ENCODE measurements around the gene TCERG1L.
"Not testable (repeated sequence)": the region's sequence is repeated elsewhere in the genome, so short reads cannot be mapped to it uniquely, and the experiment has no call there.

TCERG1L gene

DNA sequence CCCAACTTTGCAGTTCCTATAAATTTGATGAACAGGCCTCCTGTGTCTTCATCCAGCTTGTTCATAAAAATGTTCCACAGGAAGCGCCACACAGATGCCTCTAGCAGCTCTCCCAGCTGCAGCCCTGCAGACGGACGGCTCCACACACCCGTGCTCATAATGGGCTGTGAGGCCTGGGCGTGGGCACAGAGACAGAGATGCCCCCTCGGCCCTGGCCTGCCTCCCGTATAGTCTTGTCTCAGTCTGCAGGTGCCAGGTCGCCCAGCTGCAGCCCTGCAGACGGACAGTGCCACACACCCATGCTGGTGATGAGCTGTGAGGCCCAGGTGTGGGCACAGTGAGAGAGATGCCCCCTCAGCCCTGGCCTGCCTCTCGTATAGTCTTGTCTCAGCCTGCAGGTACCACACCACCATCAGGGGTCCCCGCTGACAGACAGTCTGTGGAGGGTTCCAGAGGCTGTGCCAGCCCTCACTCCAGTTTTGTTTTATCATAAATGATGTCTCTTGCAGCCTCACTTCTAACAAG is 189.9 kb downstream of the TCERG1L start:
- DNase-seq (ENCODE audit: low read depth), result no peak

DNA sequence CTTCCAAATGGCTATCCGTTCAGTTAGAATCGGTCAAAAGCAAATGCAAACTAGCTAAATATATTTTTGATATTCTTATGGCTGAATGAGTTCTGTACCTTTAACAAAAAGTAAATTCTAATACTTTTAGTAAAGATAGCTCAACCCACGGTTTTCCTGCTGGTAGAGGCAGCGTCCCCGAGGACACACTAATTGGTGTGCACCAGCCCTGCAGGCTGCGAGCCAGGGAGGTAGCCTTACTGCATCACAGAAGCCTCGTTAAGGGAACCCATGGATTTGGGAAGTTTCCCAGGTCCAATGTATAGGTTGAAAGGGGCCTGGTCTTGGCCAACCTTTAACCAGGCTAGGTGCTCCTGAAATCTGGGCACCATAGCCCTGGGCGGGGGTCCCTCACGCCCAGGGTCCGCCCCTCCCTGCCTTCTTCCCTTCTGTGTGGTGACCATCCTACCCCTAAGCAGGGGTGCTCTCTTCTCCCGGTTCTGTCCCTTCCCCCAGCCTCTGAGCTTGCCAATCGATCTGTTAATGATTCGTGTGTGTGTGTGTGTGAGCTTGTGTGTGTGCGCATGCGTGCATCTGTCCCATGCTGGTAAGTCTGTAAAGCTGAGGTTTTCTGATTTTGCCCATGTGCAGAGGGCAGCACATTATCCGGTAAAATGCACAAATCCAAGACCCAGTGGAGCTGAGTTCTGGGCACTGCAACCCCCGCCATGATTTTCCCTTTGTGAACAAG is 191.7 kb downstream of the TCERG1L start:
- DNase-seq (ENCODE audit: low read depth), result no peak

DNA sequence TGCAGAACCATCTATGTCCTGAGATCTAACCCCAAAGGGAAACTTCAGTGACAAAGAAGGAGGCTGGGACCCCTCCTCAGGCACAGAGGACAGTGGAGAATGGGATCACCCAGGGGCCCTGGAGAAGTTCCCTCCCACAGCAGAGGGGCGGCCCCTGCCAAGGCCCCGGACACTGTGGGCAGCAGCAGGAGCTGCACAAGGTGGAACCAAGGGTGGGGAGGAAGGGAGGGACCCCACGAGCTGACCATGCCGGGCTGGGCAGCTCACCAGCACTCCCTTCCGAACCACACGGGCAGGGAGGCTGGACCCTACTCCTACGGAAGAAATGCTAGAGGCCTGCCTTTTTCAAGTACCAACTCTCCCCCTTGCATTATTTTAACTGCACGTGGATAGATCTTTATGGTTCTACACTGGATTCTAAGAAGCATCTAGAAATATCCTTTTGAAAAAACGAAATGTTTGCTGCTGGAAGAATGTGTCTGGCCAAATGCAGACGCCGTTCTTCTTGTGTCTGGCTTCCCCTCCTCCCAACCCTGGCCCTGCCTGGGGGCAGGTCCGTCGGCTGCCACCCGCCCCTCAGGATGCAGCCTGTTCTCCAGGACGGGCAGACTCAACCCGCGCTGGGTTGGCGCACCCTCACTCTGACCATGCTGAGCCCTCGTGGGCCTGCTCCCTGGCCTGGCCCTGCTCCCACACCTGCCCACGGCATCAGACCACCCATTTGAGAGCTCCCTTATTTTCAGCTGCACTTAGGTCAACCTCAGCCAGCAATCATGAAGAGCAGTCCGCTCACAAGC is 193.9 kb downstream of the TCERG1L start:
- no peak for DNase-seq (ENCODE audit: low read depth)

DNA sequence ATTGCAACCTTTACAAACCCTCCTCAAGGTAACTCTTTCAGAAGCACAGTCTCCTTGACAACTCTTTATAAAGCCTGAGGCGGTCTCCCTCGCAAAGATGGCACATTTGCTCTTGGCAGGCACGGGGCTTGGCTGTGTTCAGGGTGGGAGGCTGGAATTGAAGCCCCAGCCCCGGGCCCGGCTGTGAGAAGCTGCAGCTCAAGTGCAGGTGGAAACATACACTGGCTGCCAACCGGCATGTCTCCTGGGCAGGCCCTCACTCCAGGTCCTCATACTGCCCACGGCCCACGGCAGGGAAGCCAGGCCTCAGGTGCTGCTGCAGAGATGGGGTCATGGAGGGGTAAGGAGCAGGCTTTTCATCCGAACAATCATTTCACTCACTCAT is 194.5 kb downstream of the TCERG1L start:
- DNase-seq (ENCODE audit: low read depth), result no peak

DNA sequence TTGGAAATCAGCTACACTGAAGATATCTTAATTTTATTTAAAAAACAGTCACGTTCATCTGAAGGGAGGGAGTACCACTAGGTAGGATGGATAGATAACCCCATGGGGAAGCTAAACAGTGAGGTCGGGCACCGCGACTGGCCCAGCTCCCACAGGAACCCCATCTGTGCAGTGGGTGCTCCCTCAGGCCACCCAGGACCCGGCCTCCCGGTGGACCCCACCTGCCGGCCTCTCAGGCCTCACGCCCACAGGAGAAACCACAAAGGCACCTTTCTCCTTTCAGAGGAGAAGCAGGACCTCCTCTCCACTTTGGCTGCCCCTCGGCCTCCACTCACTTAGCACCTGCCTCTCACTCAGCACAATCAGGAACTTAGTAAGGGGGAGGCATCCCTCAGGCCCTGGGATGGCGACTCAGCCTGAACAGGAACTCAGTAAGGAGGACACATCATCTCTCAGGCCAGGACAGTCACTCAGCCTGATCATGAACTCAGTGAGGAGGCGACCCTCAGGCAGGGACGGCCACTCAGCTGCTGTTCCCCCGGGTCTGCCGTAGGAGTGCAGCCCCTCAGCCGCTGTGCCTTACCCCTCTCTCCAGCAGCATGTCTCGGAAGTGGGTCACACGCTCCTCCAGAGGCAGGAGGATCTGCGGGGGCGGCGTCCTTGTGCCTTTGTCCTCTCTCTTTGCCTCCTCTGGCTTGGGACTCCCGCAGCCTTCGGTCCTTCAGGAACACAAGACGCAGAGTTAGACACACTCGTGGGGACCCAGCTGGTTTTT is 195.1 kb downstream of the TCERG1L start:
- no peak for DNase-seq (ENCODE audit: low read depth)

DNA sequence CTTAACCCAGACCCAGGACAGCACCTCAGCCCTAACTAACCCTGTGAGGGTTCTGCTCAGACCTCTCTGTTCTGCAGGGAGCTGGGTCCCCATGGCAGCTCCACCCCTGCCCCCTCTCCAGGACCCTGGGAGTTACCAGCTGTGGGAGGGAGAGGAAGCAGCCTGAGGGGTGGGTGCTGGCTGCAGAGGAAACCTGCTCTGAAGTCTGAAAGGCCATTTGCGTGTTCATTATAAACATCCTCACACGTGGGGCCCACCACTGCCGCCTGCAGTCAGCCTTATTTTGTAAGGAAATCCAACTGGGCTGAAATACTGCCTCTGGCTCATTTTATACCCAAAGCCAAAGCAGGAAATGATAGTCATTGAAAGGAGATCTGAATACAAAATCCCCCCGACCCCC is 195.7 kb downstream of the TCERG1L start:
- DNase-seq (ENCODE audit: low read depth), result no peak

DNA sequence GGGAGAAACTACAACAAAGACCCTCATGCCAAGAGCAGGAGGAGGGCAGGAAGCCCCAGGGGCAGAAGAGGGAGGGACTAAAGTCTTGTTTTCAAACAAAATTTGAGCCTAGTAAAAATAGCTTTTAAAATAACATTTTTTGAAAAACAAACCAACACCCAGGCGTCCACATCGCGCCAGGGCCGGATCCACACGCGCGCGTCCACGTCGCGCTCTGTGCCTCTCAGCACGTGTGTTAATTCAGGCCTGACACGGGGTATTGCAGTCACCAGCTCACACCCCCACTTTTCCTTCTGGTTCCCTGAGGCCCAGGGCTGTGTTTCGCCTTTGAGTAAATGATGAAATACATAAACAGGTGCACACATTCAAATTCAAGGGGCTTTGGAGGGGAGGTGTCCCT is 196.2 kb downstream of the TCERG1L start:
- DNase-seq (ENCODE audit: low read depth), result no peak

DNA sequence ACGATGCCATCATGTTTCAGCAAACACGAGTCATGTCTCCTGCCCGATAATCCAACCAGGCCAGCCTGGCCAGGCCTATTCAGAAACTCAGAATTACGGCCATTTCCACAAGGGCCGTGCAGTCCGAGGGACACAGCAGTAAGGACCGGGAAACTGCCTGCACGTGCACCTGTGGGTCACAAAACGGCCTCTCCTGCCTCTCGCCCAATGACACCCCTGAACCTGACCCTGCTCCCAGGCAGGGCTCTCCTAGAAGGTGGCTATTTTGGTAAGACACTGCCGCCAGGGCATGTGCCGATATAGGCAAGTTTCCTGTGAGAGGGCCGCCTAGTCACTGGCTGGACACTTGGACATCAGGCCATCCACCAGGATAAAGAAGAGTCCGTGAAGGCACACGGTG is 196.7 kb downstream of the TCERG1L start:
- DNase-seq (ENCODE audit: low read depth), result no peak

DNA sequence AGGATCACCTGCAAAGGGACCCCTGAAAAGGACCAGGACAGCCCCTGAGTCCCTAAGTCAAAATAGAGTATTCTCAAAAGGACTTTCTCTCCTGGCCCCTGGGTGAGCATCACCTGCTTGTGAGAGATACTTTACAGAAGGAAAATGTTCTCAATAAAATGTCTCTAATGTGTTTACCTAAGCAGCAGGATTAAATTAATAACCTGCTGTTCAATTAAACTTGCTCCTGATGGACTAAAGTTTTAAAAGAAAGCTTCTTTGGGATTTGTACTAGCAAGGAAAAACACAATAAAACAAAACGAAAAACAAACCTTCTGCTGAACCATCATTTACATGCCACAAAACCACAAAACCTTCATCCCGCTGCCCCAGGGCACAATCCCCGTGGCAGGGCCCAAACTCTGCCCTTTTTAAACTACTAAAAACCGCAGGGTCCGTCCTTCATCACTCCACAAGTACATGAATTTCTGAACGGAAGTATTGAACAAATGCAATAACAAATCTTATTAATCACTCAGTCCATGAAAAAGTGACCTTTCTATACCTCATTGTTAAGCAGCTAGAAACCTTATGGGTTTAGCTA is 197.7 kb downstream of the TCERG1L start:
- no peak for DNase-seq (ENCODE audit: low read depth)

DNA sequence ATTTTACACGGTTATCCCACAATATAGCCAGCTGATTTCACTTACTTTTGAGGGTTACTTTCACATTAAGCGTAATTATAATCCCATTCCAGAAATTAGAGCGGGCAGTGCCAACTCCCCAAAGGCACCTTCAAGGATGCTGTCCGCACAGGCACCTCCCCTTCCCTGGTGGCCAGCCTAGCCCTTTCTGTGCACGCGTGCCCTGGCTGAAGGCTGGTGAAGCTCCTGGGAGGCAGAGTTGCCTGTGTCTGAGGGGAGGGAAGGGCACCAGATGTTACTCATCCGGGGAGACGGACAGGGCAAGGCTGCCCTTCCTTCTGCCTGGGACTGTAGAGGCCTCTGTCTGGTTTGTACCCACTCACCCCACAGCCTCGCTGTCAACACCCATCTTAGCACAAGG is 198.4 kb downstream of the TCERG1L start:
- DNase-seq (ENCODE audit: low read depth), result no peak

DNA sequence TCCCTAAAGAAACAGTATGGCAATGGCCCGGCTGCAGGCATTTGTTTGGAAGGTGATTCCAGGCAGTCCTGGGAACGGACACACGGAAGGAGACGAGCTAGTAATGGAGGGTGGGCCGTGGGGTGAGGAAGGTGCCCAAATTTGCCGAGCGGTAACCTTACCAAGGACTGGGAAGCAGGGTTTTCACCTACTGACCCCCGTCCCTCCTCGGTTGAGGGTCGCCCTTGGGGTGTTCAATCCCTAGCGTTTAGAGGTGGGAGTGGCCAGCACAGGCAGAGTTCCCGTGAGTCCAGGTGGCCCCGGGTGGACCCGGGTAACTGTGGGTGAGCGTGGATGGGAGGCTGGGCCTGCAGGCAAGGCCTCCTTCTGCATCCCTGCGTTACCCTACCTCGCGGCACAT is 198.8 kb downstream of the TCERG1L start:
- DNase-seq (ENCODE audit: low read depth), result no peak

DNA sequence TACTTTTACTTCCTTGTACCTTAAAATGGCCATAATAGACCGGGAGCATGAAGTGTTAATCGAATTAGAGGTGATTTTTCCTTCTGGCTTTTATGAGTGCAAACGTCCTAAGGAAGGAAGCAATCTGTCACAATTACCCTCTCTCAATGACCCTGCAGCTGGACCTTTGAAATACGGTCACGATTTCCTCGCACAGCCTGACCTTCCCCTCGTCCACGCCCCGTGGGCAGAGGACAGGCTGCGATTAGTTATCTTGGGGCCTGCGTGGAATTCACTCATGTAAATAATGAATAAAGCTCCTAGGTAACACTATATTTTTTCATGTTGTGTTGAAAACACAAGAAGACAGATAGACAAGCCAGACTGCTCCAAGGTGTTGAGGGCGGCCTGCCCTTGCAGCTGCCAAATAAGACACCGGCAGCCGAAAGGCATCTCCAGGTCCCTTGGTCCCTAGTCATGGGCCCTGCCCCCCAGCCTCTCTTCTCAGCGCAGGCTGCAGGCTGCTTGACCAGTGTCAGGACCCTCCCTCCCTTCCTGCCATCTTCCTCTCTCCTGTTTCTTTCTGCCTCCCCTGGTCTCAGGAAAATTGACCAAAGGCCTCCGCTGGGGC is 199.9 kb downstream of the TCERG1L start:
- no peak for DNase-seq (ENCODE audit: low read depth)

DNA sequence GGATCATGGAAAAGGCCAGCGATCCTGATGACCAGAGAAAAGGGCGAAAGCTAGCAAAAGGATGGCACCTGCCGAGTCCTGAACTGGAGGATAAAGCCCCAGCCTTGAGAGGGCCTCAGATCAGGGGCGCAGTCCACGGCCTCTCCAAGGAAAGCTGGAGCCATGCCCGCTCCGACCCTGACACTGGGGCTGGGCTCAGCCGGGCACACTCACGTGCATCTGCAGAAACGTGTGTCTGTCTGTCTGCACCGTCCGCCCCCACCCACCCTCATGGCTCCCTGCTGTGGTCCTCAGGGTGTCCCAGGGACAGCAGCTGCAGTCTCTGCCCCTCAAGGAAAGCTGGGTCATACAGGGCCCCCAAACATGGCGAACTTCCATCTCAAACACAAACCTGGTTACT is 200.5 kb downstream of the TCERG1L start:
- no peak for DNase-seq (ENCODE audit: low read depth)

DNA sequence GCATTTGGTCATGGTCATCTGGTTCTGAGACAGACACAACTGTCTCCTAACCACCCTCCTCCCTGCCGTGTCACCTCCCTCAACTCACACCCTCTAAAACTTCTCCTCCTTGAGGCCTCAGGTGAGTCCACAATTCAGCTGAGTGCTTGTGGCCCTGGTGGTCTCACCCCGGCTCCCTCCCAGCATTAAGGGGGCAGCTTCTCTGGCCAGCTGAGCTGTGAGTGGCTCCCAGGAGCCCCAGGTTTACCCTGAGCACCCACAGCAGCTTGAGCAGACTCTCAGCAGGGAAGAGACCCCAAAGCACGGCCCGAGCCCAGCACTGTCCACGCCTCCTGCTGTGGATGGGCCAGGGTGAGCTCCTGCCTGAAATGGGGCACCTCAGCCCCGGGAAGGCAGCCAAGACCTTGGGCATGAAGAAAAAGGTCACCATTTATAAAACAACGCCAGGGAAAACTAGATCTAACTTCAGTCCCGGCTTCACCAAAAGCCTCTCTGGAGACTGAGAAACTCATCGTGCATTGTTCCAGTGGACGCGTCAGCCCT is 201.2 kb downstream of the TCERG1L start:
- no peak for DNase-seq (ENCODE audit: low read depth)

DNA sequence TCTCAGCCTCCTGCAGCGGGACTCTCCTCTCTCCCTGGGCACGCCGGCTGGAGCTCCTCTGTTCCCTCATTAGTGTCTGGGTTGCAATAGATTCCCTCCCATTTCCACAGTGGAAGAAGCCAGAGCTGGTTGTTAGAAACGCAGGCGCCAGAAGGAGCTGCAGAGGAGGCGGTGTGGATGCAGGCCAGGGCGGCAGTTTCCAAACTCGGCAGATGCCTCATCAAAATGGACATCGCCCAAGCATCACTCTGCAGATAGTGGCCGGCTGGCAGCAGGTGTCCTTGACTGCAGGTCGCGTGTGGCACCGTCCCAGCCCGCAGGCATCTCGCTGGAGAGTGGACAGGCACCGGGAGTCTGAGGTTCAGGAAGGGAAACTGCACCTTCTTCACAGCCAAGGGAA is 201.8 kb downstream of the TCERG1L start:
- DNase-seq (ENCODE audit: low read depth), result no peak

DNA sequence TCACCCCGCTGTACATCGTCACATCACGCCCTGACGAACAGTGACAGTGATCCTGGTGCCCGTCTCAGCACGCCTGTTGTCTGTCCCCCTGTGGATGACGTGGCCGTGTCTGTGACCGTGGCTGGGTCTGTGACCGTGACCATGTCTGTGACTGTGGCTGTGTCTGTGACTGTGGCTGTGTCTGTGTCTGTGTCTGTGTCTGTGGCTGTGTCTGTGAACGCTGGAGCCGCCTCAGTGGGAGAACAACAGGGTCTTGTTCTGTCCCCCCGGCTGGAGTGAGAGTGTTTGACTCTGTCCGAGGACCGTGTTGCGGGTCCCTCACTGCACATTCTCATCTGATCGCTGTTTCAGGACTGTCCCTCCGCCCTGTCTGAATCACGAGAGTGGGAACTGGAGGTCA is 202.2 kb downstream of the TCERG1L start:
- no peak for DNase-seq (ENCODE audit: low read depth)

DNA sequence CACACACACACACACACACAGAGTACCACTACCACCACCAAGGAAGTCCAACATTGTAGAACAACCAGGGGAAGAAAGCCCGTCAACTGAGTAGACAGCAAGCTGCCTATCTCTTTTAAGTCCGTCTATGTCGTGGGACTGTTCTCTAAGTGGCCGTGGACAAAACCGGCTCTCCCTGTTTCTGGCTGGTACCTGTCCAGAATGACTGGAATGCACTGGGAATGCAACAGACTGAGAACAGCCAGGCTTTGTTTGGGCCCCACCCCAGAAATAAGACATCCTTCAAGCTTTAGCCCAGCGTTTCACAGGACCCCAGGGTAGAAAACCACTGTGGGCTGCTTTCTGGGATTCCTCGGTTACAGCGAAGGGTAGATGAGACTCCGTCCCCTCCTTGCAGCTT is 203.6 kb downstream of the TCERG1L start:
- DNase-seq (ENCODE audit: low read depth), result no peak

DNA sequence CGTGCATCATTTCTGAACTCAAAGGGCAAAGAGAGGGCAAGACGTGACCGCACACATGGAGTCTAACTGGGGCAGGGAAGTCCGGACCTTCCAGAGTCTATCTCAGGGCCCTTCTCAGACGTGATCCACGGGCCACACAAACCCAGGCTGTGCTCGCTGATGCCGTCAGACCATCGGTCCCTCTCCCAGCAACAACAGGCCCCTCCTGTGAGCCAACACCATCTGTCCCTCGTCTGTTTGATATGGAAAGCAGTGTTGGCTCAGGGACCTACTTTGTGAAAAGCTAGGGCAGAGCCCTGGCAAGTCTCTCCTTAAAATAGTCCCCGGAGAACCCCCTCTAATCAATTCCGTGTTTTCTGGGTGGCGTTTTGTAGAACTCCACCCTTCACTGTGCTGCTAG is 208.8 kb downstream of the TCERG1L start:
- no peak for DNase-seq (ENCODE audit: low read depth)

DNA sequence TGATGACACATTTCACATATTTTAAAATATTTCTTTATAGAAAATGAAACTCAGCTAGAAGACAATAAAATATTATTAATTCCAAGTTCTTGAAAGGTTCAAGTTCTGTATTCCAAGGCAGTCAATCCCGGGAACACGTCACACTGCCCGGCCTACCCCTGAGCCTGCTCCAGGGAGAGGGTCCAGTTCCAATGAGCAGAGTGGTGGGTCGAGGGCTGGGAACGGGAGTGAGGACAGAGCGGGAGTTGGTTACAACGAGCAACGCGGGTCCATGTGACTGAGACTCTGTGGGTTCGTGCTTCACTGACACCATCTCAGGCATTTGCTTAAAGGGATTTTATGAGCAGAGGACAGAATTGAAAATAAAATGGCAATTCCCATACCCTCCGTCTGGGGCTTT is 209.4 kb downstream of the TCERG1L start:
- no peak for DNase-seq (ENCODE audit: low read depth)

DNA sequence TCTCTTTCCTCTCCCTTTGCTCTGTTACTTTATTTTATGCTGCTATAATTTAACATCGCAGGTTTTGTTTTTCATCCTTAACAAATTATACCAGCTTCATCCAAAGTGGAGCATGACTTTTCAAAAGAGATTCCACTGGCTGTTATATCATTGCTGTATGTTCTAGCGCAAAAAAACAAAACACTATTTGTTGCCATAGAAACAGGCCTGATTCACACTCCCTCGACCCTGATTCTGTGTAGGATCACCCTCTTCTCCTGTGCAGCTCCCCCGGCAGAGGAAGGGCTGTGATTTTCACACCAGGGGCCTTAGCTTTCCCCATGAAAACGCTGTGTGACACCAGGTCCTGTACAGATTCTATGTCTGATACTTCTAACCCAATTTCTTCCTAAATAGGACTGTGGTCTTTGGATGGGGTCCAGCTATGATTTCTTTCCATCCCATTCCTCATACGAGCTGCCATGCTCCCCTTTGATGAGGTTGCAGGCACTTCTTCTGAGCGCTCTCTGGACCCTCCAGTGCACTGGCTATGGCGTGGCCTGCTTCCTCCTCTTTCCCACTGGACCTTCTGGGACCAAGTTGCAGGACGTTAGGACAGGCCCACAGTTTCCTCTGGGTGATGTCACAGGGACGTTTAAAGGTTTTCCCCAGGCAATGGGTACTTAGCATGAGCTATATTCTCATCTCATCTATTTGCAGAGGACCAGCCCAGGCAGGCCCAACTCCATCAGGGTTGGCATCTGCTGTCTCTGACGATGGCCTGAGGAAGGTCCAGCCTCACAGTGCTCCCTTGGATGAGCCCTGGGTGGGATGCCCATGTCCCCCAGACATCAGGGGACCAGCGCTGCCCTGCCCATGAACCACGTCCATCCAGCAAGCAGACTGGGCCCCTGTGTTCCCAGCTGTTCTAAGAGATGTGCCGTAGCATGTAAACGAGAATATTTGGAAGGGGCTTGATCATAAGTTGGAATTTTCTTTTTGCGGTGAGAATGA is 210.8 kb downstream of the TCERG1L start:
- DNase-seq (ENCODE audit: low read depth), result not testable (repeated sequence)

Measured in activated gamma-delta T cell treated with anti-CD3 and anti-CD28 coated beads, Interleukin-2, amount 50 U/mL, for 16 hours (primary cell).